Endodermal cell (in vitro differentiated cells): ENCODE measurements around the gene SLC7A1. TPM values are rescaled to one million over a fixed set of nuclear protein-coding genes. Genes with fewer than 3 reads are reported as not detected.

Experiments
- DNase-seq: peaks from one replicate; pipeline ENCODE4 v3.0.0-alpha.2; 2017
- H3K27ac ChIP-seq: 2 replicates; pipeline ENCODE4 v1.5.1; 2013; ENCODE audit warnings: mild to moderate bottlenecking, low read depth, low read length, moderate library complexity
- H3K27me3 ChIP-seq: 2 replicates; pipeline ENCODE4 v1.6.1; 2013; ENCODE audit warnings: mild to moderate bottlenecking, low read length, moderate library complexity; ENCODE audit not compliant: insufficient read depth, control insufficient read depth, poor library complexity, severe bottlenecking
- H3K36me3 ChIP-seq: 2 replicates; pipeline ENCODE4 v1.7.0; 2013; ENCODE audit warnings: mild to moderate bottlenecking, low read length, moderate library complexity; ENCODE audit not compliant: control insufficient read depth, insufficient read depth
- H3K4me1 ChIP-seq: one replicate; pipeline ENCODE4 v1.7.0; 2013; ENCODE audit warnings: low read length; ENCODE audit not compliant: control insufficient read depth, insufficient read depth
- H3K4me3 ChIP-seq: 2 replicates; pipeline ENCODE4 v1.5.1; 2013; ENCODE audit warnings: mild to moderate bottlenecking, low read length, moderate library complexity
- H3K9ac ChIP-seq: 2 replicates; pipeline ENCODE4 v1.6.1; 2013; ENCODE audit warnings: mild to moderate bottlenecking, low read length, moderate library complexity; ENCODE audit not compliant: poor library complexity, severe bottlenecking; ENCODE audit errors: extremely low read depth
- H3K9me3 ChIP-seq: 2 replicates; pipeline ENCODE4 v1.6.1; 2013; ENCODE audit warnings: mild to moderate bottlenecking, low read length, moderate library complexity; ENCODE audit not compliant: control insufficient read depth
- H3K27ac Mint-ChIP-seq: 2 replicates; pipeline ENCODE4 v1.8.0; 2020; ENCODE audit warnings: mixed read lengths
- H3K27me3 Mint-ChIP-seq: 2 replicates; pipeline ENCODE4 v1.8.0; 2021; ENCODE audit warnings: mild to moderate bottlenecking, mixed read lengths; ENCODE audit not compliant: insufficient read depth
- H3K36me3 Mint-ChIP-seq: 2 replicates; pipeline ENCODE4 v1.8.0; 2020; ENCODE audit warnings: low read depth, mixed read lengths
- H3K4me1 Mint-ChIP-seq: 2 replicates; pipeline ENCODE4 v1.8.0; 2020; ENCODE audit warnings: mixed read lengths
- H3K4me3 Mint-ChIP-seq: 2 replicates; pipeline ENCODE4 v1.8.0; 2020; ENCODE audit warnings: mild to moderate bottlenecking, moderate library complexity, mixed read lengths
- H3K9me3 Mint-ChIP-seq: 2 replicates; pipeline ENCODE4 v1.8.0; 2020; ENCODE audit warnings: mild to moderate bottlenecking, mixed read lengths
- CTCF ChIP-seq: fragments of 200-600 bp; sonication (generic); conservative IDR thresholded peaks from 2 replicates; pipeline ENCODE4 v1.5.0; 2021; ENCODE audit warnings: antibody characterized with exemption, mild to moderate bottlenecking
- WGBS, 2 experiments: methylation state at CpG; one replicate each; pipeline versions ENCODE4 v1.1.5 to v1.1.7; 2013; ENCODE audit warnings: missing lambda C conversion rate in 2 of 2, mixed read lengths in 1 of 2; ENCODE audit not compliant: insufficient coverage in 1 of 2, insufficient read length in 1 of 2; 5-methylcytosine and 5-hydroxymethylcytosine counted together
- total RNA-seq, 2 donors: library from RNA; stranded (reverse); fragmentation: NEBNext Ultra II Directional in 1 of 2; extraction: Animal tissue kit (Norgen Biotek cat#: 25700) in 1 of 2; gene quantifications; 2 replicates in 1 of 2; 3 replicates in 1 of 2; pipeline ENCODE4 v1.2.1, GENCODE V29; 2021

SLC7A1 gene
- total RNA-seq, 2 donors from 2014 or later, result 26.0 to 27.3 TPM

- no peak for DNase-seq
- Histone ChIP-seq H3K4me3 (no peak overlapping the region), H3K27me3 (peaks cover 7% of the 10 kb centered on the region), H3K9ac (no peak overlapping the region), H3K27ac (no peak overlapping the region), H3K4me1 (no peaks in the 10 kb centered on the region), H3K9me3 (no peaks in the 10 kb centered on the region), H3K36me3 (peaks cover 3% of the 10 kb centered on the region)
- H3K9me3 Mint-ChIP-seq, result no peaks in the 10 kb centered on the region
- H3K4me3 Mint-ChIP-seq, result no peak overlapping the region
- peaks cover 25% of the 10 kb centered on the region for H3K27me3 Mint-ChIP-seq
- H3K36me3 Mint-ChIP-seq, result peaks cover 15% of the 10 kb centered on the region
- 93 to 95% methylated on average over 3 of the region's 3 CpGs for WGBS, 2 experiments
- peaks cover 6% of the 10 kb centered on the region for H3K4me1 Mint-ChIP-seq
- H3K27ac Mint-ChIP-seq, result no peak overlapping the region
- TF ChIP-seq CTCF, result no peak
Observed at GRCh38 chr13:29556742-29557141, 38.7 kb downstream of the SLC7A1 start.

GRCh38 chr13:29551214-29551613 lies 44.3 kb downstream of the SLC7A1 start:
- no peak for TF ChIP-seq CTCF
- peaks cover 3% of the 10 kb centered on the region for H3K4me1 ChIP-seq
- Mint-ChIP-seq H3K27ac (no peak overlapping the region), H3K27me3 (peaks cover 60% of the 10 kb centered on the region), H3K4me1 (peaks cover 25% of the 10 kb centered on the region), H3K36me3 (peaks cover 37% of the 10 kb centered on the region), H3K4me3 (no peak overlapping the region), H3K9me3 (peaks cover 5% of the 10 kb centered on the region)
- no peak overlapping the region for H3K27ac ChIP-seq
- peaks cover 7% of the 10 kb centered on the region for H3K27me3 ChIP-seq
- H3K9me3 ChIP-seq, result peaks cover 9% of the 10 kb centered on the region
- no peak overlapping the region for H3K9ac ChIP-seq
- DNase-seq, result no peak
- 99 to 100% methylated on average over 3 to 6 of the region's 6 CpGs for WGBS, 2 experiments
- H3K4me3 ChIP-seq, result no peak overlapping the region
- peaks cover 20% of the 10 kb centered on the region for H3K36me3 ChIP-seq

- peaks cover 25% of the 10 kb centered on the region for H3K4me1 Mint-ChIP-seq
- Histone ChIP-seq H3K4me1 (peaks cover 3% of the 10 kb centered on the region), H3K27me3 (peaks cover 7% of the 10 kb centered on the region), H3K9me3 (peaks cover 9% of the 10 kb centered on the region), H3K27ac (no peak overlapping the region), H3K9ac (no peak overlapping the region), H3K36me3 (peaks cover 20% of the 10 kb centered on the region), H3K4me3 (no peak overlapping the region)
- H3K4me3 Mint-ChIP-seq, result no peak overlapping the region
- no peak overlapping the region for H3K27ac Mint-ChIP-seq
- peaks cover 37% of the 10 kb centered on the region for H3K36me3 Mint-ChIP-seq
- DNase-seq, result no peak
- 93 to 95% methylated on average over 4 to 5 of the region's 5 CpGs for WGBS, 2 experiments
- H3K9me3 Mint-ChIP-seq, result peaks cover 5% of the 10 kb centered on the region
- H3K27me3 Mint-ChIP-seq, result peaks cover 60% of the 10 kb centered on the region
- TF ChIP-seq CTCF, result no peak
Observed at GRCh38 chr13:29550430-29550988, 45.0 kb downstream of the SLC7A1 start.
